Dendritic cell treated with granulocyte-macrophage colony-stimulating factor and Interleukin-4, amounts not matched to agents 40 ng/mL and 50 ng/mL, for 4 days (primary cell): ENCODE data around the gene RPS3.
"Not testable (repeated sequence)": the region's sequence is repeated elsewhere in the genome, so short reads cannot be mapped to it uniquely, and the experiment has no call there.

Source experiments
- H3K27ac Mint-ChIP-seq: one replicate; pipeline ENCODE4 v1.8.0; 2022; ENCODE audit warnings: mild to moderate bottlenecking, mixed read lengths
- H3K27me3 Mint-ChIP-seq: one replicate; pipeline ENCODE4 v1.8.0; 2022; ENCODE audit warnings: mild to moderate bottlenecking, mixed read lengths
- H3K36me3 Mint-ChIP-seq: one replicate; pipeline ENCODE4 v1.8.0; 2022; ENCODE audit warnings: low read depth, mixed read lengths
- H3K4me1 Mint-ChIP-seq: one replicate; pipeline ENCODE4 v1.8.0; 2022; ENCODE audit warnings: low read depth, mixed read lengths
- H3K4me3 Mint-ChIP-seq: one replicate; pipeline ENCODE4 v1.8.0; 2022; ENCODE audit warnings: mild to moderate bottlenecking, moderate library complexity, mixed read lengths
- H3K9me3 Mint-ChIP-seq: one replicate; pipeline ENCODE4 v1.8.0; 2022; ENCODE audit warnings: mixed read lengths
- intact Hi-C: fragments of 100-400 bp; cut with micrococcal nuclease; formaldehyde crosslinking; loops from one replicate; pipeline ENCODE4 v1.15.0; 2022

Gene RPS3

DNA sequence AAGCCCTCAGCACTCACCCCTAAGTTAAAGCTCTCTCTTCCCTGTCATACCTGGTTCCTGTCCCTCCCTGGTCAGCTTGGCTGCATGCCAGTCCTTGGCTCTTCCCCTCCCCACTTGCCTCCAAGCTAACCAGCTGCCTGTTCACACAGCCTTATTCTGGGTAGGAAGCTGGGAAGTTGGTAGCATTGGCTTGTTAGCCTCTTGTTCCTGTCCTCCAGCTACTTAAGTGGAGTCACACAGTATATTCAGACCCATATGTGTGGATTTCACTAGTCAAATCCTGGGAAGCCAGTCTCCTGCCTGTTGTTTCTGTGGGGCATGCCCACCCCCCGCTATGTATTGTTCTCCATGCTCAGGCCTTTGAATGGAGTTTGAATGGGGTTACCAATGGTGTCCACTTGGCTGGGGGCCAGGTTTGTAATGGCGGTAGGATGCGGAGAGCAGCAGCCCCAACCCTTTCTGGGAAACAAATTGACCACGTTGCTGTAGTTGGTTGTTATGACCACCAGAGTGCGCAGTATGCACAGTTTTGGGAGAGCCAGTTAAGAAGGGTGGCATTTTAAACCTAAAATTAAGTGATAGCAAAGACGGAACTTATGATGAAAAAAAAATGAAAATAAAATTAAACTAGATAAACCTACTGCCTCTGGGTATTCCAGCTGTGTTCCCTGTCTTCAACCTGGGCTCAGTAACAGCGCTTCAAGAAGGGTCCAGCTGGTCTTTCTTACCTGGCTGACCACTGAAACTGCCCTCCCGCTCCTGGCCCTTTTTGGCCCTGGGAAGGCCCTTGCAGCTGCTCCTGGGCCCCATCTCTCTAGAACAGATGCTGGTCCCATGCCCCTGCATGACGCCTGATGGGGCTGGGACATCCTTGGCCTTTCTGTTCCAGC is 10.7 kb upstream of the RPS3 start:
- Mint-ChIP-seq H3K27me3 (peaks cover 10% of the 10 kb centered on the region), H3K9me3 (no peaks in the 10 kb centered on the region), H3K4me3 (no peak overlapping the region), H3K36me3 (no peaks in the 10 kb centered on the region), H3K27ac (no peak overlapping the region), H3K4me1 (peaks cover 10% of the 10 kb centered on the region)
- intact Hi-C loops: no loop called here

DNA sequence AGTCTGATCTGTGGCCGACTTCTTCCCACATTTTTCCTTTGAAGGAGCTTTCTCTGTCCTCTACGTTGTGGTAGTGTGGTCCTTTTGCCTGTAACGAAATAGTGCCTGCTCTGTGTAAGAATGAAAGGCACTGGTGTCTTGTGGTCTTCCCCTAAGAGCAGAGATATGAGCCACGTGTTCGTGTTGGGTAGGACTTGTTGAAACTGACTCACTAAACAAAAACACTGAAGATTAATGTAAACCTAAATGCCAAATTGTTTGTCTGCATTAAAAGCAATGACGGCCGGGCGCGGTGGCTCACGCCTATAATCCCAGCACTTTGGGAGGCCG is 10.1 kb upstream of the RPS3 start:
- H3K36me3 Mint-ChIP-seq: no peaks in the 10 kb centered on the region
- intact Hi-C loops: no loop called here

DNA sequence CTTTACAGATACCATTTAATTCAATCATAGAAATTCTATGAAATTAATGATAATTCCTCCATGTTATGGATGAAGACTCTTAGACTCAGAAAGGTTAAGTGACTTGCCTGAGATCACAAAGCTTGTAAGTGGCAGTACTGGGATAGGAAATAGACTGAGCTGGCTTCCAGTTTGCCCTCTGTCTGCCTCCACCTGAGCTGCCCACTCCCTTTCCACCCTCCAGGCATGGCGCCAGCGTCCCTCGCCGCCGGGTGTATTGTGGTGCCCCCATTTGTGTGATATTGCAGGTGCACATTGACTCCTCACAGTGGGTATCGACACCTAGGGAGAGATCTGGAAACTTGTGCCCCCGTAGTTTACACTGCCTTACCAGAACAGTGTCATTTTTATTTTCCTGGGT is 9.4 kb upstream of the RPS3 start:
- Mint-ChIP-seq H3K27ac (no peak overlapping the region), H3K36me3 (no peaks in the 10 kb centered on the region), H3K4me3 (no peak overlapping the region), H3K27me3 (peaks cover 10% of the 10 kb centered on the region), H3K9me3 (no peaks in the 10 kb centered on the region), H3K4me1 (no peaks in the 10 kb centered on the region)
- intact Hi-C loops: no loop called here

More for the DNA sequence above, 10.1 kb upstream of the RPS3 start:
- Mint-ChIP-seq H3K4me1 (peaks cover 4% of the 10 kb centered on the region), H3K9me3 (no peaks in the 10 kb centered on the region), H3K27ac (no peak overlapping the region), H3K4me3 (no peak overlapping the region), H3K27me3 (peaks cover 10% of the 10 kb centered on the region)

DNA sequence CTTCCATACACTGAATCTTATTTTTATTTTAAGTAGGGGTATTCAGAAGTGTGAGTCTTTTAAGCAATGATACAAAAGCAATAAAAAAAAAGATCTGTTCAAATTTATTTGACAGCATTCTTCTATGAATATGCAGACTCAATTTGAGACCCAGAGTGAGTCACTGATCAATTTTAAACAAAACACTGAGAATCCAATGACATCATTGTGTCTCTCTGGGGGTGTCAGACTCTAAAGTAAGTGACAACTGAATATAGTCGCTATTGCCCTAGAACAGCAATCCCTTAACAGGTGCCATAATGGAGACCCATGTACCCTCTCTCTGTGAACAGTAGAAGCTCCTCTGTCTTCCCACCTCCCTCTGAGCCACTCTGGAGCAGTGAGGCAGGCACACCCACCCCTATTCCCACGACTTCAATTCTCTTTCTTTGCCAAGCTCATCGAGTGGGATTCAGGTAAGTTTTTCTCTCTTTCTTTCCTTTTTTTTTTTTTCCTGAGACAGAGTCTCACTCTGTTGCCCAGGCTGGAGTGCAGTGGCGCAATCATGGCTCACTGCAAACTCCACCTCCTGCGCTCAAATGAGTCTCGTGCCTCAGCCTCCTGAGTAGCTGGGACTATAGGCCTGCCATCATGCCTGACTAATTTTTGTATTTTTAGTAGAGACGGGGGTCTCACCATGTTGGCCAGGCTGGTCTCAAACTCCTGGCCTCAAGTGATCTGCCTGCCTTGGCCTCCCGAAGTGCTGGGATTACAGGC is 5.1 kb upstream of the RPS3 start:
- Mint-ChIP-seq H3K4me1 (peaks cover 3% of the 10 kb centered on the region), H3K36me3 (peaks cover under 1% of the 10 kb centered on the region), H3K4me3 (no peak overlapping the region), H3K9me3 (no peaks in the 10 kb centered on the region), H3K27ac (no peak overlapping the region), H3K27me3 (peaks cover 7% of the 10 kb centered on the region)
- intact Hi-C loops: no loop called here

DNA sequence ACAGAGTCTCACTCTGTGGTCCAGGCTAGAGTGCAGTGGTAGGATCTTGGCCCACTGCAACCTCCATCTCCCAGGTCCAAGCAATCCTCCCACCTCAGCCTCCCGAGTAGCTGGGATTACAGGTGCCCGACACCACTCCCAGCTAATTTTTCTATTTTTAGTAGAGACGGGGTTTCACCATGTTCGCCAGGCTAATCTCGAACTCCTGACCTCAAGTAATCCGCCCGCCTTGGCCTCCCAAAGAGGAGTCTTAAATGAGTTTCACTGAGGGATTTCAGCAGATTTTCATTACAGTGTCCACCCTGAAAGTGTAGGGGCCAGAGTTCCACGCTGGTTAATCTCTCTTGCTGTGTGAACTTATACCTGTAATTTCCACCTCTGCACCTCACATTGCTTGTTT is 412 bp upstream of the RPS3 start:
- peaks cover 42% of the 10 kb centered on the region for H3K4me1 Mint-ChIP-seq
- H3K27me3 Mint-ChIP-seq: no peaks in the 10 kb centered on the region
- H3K27ac Mint-ChIP-seq: peak overlapping the region; percentile 99
- peaks cover 46% of the 10 kb centered on the region for H3K36me3 Mint-ChIP-seq
- H3K4me3 Mint-ChIP-seq: no peak overlapping the region
- no peaks in the 10 kb centered on the region for H3K9me3 Mint-ChIP-seq
- intact Hi-C loops: loop anchor here (2.0 kb wide), 1 partner anchor 32 kb away; no protein-coding TSS in a partner anchor

DNA sequence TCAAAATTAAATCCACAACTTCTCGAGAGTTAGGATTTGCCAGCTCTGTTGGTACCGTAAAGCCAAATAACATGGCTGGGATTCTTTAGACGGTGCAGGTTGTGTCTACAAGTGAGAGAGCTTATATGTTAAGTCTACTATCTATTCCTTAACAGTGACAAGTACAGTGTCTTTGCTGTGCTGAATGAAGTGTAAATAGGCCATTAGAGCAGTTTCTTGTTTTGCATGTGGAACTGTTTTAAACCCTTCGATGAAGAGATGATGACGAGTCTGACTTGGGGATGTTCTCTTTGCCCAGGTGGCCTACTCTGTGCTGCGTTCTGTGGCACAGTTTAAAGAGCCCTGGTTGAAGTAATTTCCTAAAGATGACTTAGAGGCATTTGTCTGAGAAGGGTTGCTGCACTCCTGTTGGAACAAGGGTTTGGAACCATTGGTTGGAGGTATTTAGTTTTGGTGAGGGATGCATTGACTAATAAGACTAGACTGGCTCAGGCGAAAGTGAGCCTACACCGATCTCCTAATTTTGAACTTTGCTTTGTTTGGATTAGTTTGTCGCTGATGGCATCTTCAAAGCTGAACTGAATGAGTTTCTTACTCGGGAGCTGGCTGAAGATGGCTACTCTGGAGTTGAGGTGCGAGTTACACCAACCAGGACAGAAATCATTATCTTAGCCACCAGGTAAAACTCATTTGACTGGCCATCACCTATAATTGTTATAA is 988 bp downstream of the RPS3 start:
- no peaks in the 10 kb centered on the region for H3K27me3 Mint-ChIP-seq
- H3K27ac Mint-ChIP-seq: peak overlapping the region; percentile 99
- H3K9me3 Mint-ChIP-seq: no peaks in the 10 kb centered on the region
- intact Hi-C loops: no loop called here
- H3K36me3 Mint-ChIP-seq: peaks cover 60% of the 10 kb centered on the region
- peaks cover 51% of the 10 kb centered on the region for H3K4me1 Mint-ChIP-seq
- H3K4me3 Mint-ChIP-seq: peak overlapping the region; percentile 100

DNA sequence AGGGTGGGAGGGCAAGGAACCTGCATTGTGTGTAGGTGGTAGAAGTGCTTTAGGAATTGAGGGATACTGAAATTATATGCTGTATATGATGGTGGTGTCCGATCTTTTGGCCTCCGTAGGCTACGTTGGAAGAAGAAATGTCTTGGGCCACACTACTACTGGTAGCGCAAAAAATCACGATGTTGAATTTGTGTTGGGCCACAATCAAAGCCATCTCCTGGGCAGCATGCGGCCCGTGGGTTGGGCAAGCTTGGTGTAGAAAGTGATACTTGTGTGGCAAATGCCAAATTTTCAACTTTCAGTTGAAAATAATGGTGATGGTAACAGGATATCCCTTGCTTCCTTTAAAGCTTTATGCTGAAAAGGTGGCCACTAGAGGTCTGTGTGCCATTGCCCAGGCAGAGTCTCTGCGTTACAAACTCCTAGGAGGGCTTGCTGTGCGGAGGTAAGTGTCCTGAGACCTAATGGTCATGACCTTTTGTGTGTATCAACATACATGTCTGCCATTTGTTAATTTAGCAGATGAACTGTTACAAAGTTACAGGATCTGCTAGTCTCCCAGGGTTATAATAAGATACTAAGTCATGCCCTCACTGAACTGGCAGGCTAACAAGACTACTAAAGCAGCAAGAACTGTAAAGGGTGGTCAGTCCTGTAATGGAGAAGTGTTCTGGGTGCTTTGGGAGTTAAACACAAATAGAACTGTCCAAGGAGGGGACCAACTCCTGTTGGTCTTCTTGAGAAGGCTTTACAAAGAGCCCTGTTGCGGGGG is 2.9 kb downstream of the RPS3 start:
- Mint-ChIP-seq H3K4me1 (peaks cover 51% of the 10 kb centered on the region), H3K27ac (peak overlapping the region; percentile 11), H3K4me3 (no peak overlapping the region), H3K9me3 (no peaks in the 10 kb centered on the region), H3K36me3 (peaks cover 79% of the 10 kb centered on the region), H3K27me3 (no peaks in the 10 kb centered on the region)
- intact Hi-C loops: no loop called here

DNA sequence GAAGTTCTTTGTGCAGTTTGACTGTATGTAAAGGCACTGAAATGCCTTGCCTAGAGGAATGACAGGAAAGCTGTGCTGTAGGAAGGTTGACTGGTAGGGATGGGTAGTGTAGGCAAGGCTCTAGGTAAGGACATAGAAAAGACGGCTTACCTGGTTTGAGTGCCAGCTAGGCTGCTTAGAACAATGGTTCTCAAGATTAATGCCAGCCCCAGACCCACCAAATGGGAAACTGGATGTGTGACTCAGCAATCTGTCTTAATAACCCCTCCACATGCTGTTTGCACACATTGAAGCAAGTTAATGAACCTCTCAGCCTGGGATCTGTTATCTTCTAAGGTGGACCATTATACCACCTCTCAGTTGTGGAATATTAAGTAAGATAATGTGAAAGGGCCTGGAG is 3.7 kb downstream of the RPS3 start:
- peaks cover 87% of the 10 kb centered on the region for H3K36me3 Mint-ChIP-seq
- intact Hi-C loops: no loop called here

DNA sequence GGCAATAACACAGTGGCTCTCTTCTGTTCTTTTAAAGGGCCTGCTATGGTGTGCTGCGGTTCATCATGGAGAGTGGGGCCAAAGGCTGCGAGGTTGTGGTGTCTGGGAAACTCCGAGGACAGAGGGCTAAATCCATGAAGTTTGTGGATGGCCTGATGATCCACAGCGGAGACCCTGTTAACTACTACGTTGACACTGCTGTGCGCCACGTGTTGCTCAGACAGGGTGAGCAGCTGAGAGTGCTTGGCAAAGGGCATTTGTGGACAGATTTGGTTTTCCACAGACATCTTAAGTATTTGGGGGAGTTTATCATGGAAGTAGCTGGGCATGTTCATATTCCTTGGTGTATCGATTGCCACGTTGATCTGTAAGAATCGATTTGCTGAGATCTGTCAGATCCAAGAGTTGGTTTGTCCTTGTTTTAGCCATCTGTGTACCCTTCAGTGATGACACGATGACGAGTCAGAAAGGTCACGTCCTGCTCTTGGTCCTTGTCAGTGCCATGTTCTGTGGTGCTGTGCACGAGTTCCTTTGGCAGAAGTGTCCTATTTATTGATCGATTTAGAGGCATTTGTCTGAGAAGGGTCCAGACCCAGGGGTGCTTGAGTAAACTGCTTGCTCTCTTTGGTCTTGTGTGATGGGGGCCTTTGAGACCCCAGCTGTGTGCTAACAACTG is 4.8 kb downstream of the RPS3 start:
- Mint-ChIP-seq H3K4me1 (peaks cover 49% of the 10 kb centered on the region), H3K9me3 (no peaks in the 10 kb centered on the region), H3K27me3 (no peaks in the 10 kb centered on the region), H3K27ac (no peak overlapping the region), H3K36me3 (peaks cover 98% of the 10 kb centered on the region), H3K4me3 (no peak overlapping the region)
- intact Hi-C loops: no loop called here

More for the DNA sequence above, 3.7 kb downstream of the RPS3 start:
- no peak overlapping the region for H3K27ac Mint-ChIP-seq
- H3K27me3 Mint-ChIP-seq: no peaks in the 10 kb centered on the region
- peaks cover 51% of the 10 kb centered on the region for H3K4me1 Mint-ChIP-seq
- no peaks in the 10 kb centered on the region for H3K9me3 Mint-ChIP-seq
- no peak overlapping the region for H3K4me3 Mint-ChIP-seq

DNA sequence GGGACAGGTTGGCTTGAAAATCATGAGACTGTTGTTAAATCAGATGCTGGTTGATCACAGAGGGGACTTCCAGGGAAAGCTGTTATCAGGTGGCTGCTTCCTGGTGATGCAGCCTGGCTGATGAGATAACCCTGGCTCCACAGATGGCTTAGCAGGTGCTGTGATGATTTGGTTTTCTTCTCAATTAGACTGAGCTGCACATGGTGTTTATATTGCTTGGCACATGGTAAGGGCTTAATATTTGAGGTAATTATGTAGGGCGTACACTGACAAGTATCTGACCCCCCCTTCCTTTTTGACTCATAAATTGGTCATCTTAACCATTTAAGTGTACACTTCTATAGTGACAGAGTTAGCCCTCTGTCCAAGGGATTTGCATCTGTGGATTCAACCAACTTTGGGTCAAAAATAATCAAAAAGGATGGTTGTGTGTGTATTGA is 7.0 kb downstream of the RPS3 start:
- no peaks in the 10 kb centered on the region for H3K27me3 Mint-ChIP-seq
- H3K36me3 Mint-ChIP-seq: peaks cover 84% of the 10 kb centered on the region
- H3K9me3 Mint-ChIP-seq: no peaks in the 10 kb centered on the region
- H3K27ac Mint-ChIP-seq: no peak overlapping the region
- intact Hi-C loops: no loop called here
- peaks cover 34% of the 10 kb centered on the region for H3K4me1 Mint-ChIP-seq
- H3K4me3 Mint-ChIP-seq: no peak overlapping the region

DNA sequence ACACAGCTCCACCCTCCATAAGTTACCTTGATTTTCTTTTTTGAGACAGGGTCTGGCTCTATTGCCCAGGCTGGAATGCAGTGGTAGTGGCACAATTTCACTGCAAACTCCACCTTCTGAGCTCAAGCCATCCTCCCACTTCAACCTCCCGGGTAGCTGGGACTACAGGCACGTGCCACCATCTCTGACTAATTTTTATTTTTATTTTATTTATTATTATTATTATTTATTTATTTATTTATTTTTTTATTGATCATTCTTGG is 9.6 kb downstream of the RPS3 start:
- Mint-ChIP-seq H3K4me3 (no peak overlapping the region), H3K9me3 (no peaks in the 10 kb centered on the region), H3K36me3 (peaks cover 84% of the 10 kb centered on the region), H3K4me1 (peaks cover 8% of the 10 kb centered on the region), H3K27ac (no peak overlapping the region), H3K27me3 (no peaks in the 10 kb centered on the region)
- intact Hi-C loops: no loop called here

DNA sequence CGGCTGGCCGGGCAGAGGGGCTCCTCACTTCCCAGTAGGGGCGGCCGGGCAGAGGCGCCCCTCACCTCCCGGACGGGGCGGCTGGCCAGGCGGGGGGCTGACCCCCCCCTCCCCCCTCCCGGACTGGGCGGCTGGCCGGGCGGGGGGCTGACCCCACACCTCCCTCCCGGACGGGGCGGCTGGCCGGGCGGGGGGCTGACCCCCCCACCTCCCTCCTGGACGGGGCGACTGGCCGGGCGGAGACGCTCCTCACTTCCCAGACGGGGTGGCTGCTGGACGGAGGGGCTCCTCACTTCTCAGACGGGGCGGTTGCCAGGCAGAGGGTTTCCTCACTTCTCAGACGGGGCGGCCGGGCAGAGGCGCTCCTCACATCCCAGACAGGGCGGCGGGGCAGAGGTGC is 10.7 kb downstream of the RPS3 start:
- peaks cover 84% of the 10 kb centered on the region for H3K36me3 Mint-ChIP-seq
- H3K4me3 Mint-ChIP-seq, H3K27ac Mint-ChIP-seq, H3K4me1 Mint-ChIP-seq, intact Hi-C loops, H3K27me3 Mint-ChIP-seq, H3K9me3 Mint-ChIP-seq: not testable (repeated sequence)

DNA sequence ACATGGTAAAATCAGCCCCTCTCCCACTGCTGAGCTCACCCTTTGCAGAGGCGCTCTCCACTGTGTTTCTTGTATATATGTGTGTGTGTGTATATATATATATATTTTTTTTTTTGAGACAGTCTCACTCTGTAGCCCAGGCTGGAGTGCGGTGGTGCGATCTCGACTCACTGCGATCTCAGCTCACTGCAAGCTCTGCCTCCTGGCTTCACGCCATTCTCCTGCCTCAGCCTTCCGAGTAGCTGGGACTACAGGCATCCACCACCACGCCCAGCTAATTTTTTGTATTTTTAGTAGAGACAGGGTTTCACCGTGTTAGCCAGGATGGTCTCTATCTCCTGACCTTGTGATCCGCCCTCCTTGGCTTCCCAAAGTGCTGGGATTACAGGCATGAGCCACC is 13.8 kb downstream of the RPS3 start:
- intact Hi-C loops, H3K9me3 Mint-ChIP-seq, H3K27me3 Mint-ChIP-seq, H3K27ac Mint-ChIP-seq, H3K4me3 Mint-ChIP-seq, H3K4me1 Mint-ChIP-seq: not testable (repeated sequence)
- peaks cover 76% of the 10 kb centered on the region for H3K36me3 Mint-ChIP-seq
